GM12878 (cell line): ENCODE results near the gene WDR64. TPM values are rescaled to one million over a fixed set of nuclear protein-coding genes. Genes with fewer than 3 reads are reported as not detected.
"Not testable (repeated sequence)": the region's sequence is repeated elsewhere in the genome, so short reads cannot be mapped to it uniquely, and the experiment has no call there.

Source experiments
- ATAC-seq: fragments of 200-7000 bp; cut with Tn5 transposase; 3 replicates; pipeline ENCODE4 v1.9.1; 2020; ENCODE audit warnings: mild to moderate bottlenecking, moderate library complexity
- BruUV-seq: library from RNA; stranded (reverse); fragments of 400-500 nt; replicated peaks from 2 replicates; lab custom pipeline; 2021; lab: Mats Ljungman, UMichigan
- CTCF ChIA-PET: fragments of 300-600 bp; sonication (Branson Sonifier 250); formaldehyde crosslinking; extraction: SDS; loops from one replicate; lab custom pipeline; 2021; ENCODE audit warnings: inconsistent platforms; lab: Yijun Ruan, JAX
- POLR2A ChIA-PET: fragments of 350-600 bp; formaldehyde crosslinking; extraction: SDS; loops from one replicate; lab custom pipeline; 2021; ENCODE audit warnings: inconsistent platforms; lab: Charles Lee
- RAD21 ChIA-PET: fragments of 300-600 bp; sonication (Branson Sonifier 250); formaldehyde crosslinking; loops from one replicate; lab custom pipeline; 2023; ENCODE audit warnings: antibody characterized with exemption; ENCODE audit not compliant: unreplicated experiment; lab: Charles Lee
- SMC1A ChIA-PET: fragments of 300-600 bp; sonication (Branson Sonifier 250); formaldehyde crosslinking; loops from one replicate; lab custom pipeline; 2023; ENCODE audit not compliant: unreplicated experiment, uncharacterized antibody; lab: Charles Lee
- DNase-seq: peaks from one replicate; pipeline ENCODE4 v3.0.0-alpha.2; 2011; ENCODE audit warnings: low read depth, low spot score
- FAIRE-seq: peaks from 3 replicates; lab custom pipeline; 2011; peaks lifted over from hg19 to GRCh38; lab: Jason Lieb, UNC
- H2AFZ ChIP-seq: 2 replicates; pipeline ENCODE4 v1.6.0; 2011; ENCODE audit warnings: low read depth, low read length, control low read depth; ENCODE audit not compliant: control insufficient read depth
- H3K27ac ChIP-seq: 2 replicates; pipeline ENCODE4 v1.5.1; 2011; ENCODE audit warnings: control low read depth; ENCODE audit not compliant: control insufficient read depth, insufficient read depth
- H3K27me3 ChIP-seq, 2 experiments: replicated peaks in 1 of 2; 2 replicates each; pipeline versions ENCODE4 v1.6.0 to v1.6.1; 2011; ENCODE audit warnings: low read length in 1 of 2; ENCODE audit not compliant: control insufficient read depth in 2 of 2, insufficient read depth in 2 of 2
- H3K36me3 ChIP-seq, 2 experiments: 2 replicates each; pipeline ENCODE4 v1.5.1; 2011; ENCODE audit warnings: low read length in 1 of 2; ENCODE audit not compliant: control insufficient read depth in 2 of 2, insufficient read depth in 2 of 2
- H3K4me1 ChIP-seq: 2 replicates; pipeline ENCODE4 v1.6.1; 2011; ENCODE audit warnings: mild to moderate bottlenecking, low read length, moderate library complexity, mixed read lengths; ENCODE audit not compliant: control insufficient read depth, insufficient read depth
- H3K4me2 ChIP-seq: 2 replicates; pipeline ENCODE4 v1.6.0; 2011; ENCODE audit warnings: control low read depth; ENCODE audit not compliant: control insufficient read depth, insufficient read depth
- H3K4me3 ChIP-seq: fragments of 200-600 bp; sonication (generic); 2 replicates; pipeline ENCODE4 v1.5.1; 2016
- H3K79me2 ChIP-seq: 2 replicates; pipeline ENCODE4 v1.6.0; 2011; ENCODE audit warnings: low read length; ENCODE audit not compliant: control insufficient read depth, insufficient read depth
- H3K9ac ChIP-seq: 2 replicates; pipeline ENCODE4 v1.8.0; 2011; ENCODE audit warnings: low read length, control low read depth, mixed read lengths; ENCODE audit not compliant: control insufficient read depth, insufficient read depth
- H3K9me3 ChIP-seq: replicated peaks from 3 replicates; pipeline ENCODE4 v1.5.1; 2011; ENCODE audit warnings: mild to moderate bottlenecking, low read length; ENCODE audit not compliant: control insufficient read depth, insufficient read depth
- H4K20me1 ChIP-seq: 2 replicates; pipeline ENCODE4 v1.6.0; 2011; ENCODE audit not compliant: control insufficient read depth, insufficient read depth
- ATF7 ChIP-seq: fragments of 450-650 bp; IDR thresholded peaks from 2 replicates; pipeline ENCODE4 v1.6.1; 2016; ENCODE audit warnings: low read depth, mild to moderate bottlenecking
- CHD1 ChIP-seq: IDR thresholded peaks from 2 replicates; pipeline ENCODE4 v1.6.1; 2012; ENCODE audit warnings: low read depth, low read length, improper control_type of control experiment
- ETV6 ChIP-seq, 2 experiments: fragments of 450-650 bp in 1 of 2; IDR thresholded peaks in 1 of 2; conservative IDR thresholded peaks in 1 of 2; 2 replicates each; pipeline ENCODE4 v1.6.1; 2014; ENCODE audit warnings: antibody characterized with exemption in 1 of 2, borderline replicate concordance in 1 of 2, low read depth in 1 of 2, mild to moderate bottlenecking in 1 of 2, moderate library complexity in 1 of 2
- GABPA ChIP-seq: IDR thresholded peaks from 2 replicates; pipeline ENCODE4 v1.6.1; 2014; ENCODE audit warnings: antibody characterized with exemption, low read depth, mild to moderate bottlenecking, inconsistent platforms
- HCFC1 ChIP-seq: fragments of 150-350 bp; IDR thresholded peaks from 2 replicates; pipeline ENCODE4 v1.6.1; 2014; ENCODE audit warnings: low read length
- HSF1 ChIP-seq: fragments of 150-350 bp; IDR thresholded peaks from 2 replicates; pipeline ENCODE4 v1.6.1; 2014; ENCODE audit warnings: mild to moderate bottlenecking, low read depth, low read length
- NFYB ChIP-seq: IDR thresholded peaks from 2 replicates; pipeline ENCODE4 v1.6.1; 2011; ENCODE audit warnings: low read depth, mild to moderate bottlenecking, low read length, improper control_type of control experiment, moderate library complexity; ENCODE audit not compliant: insufficient read depth
- PAX8 ChIP-seq: fragments of 450-650 bp; IDR thresholded peaks from 2 replicates; pipeline ENCODE4 v1.6.1; 2017; ENCODE audit warnings: mild to moderate bottlenecking, moderate library complexity
- PML ChIP-seq: IDR thresholded peaks from 2 replicates; pipeline ENCODE4 v1.6.1; 2012; ENCODE audit warnings: low read length, inconsistent platforms
- POU2F2 ChIP-seq: IDR thresholded peaks from 3 replicates; pipeline ENCODE4 v1.6.1; 2011; ENCODE audit warnings: low read depth, mild to moderate bottlenecking, low read length, borderline replicate concordance
- RELA ChIP-seq: fragments of 450-650 bp; IDR thresholded peaks from 2 replicates; pipeline ENCODE4 v1.8.0; 2014; ENCODE audit warnings: borderline replicate concordance; ENCODE audit not compliant: partially characterized antibody
- SIN3A ChIP-seq: IDR thresholded peaks from 2 replicates; pipeline ENCODE4 v1.6.1; 2012; ENCODE audit warnings: low read depth, low read length, improper control_type of control experiment
- SMAD5 ChIP-seq: IDR thresholded peaks from 2 replicates; pipeline ENCODE4 v1.6.1; 2016; ENCODE audit warnings: antibody characterized with exemption, low read depth
- SPI1 ChIP-seq: IDR thresholded peaks from 2 replicates; pipeline ENCODE4 v1.6.1; 2011; ENCODE audit warnings: low read depth, mild to moderate bottlenecking, low read length, moderate library complexity, borderline replicate concordance; ENCODE audit not compliant: insufficient read depth
- ZZZ3 ChIP-seq: IDR thresholded peaks from 2 replicates; pipeline ENCODE4 v1.6.1; 2011; ENCODE audit warnings: low read depth; ENCODE audit not compliant: control insufficient read depth, insufficient read length
- WGBS: methylation state at CpG from one replicate; pipeline ENCODE4 v1.1.6; 2016; ENCODE audit warnings: low lambda C conversion rate; ENCODE audit not compliant: insufficient replicate concordance, insufficient coverage; ENCODE audit errors: missing lambda C conversion rate; 5-methylcytosine and 5-hydroxymethylcytosine counted together
- in situ Hi-C: fragments of 300-500 bp; cut with MboI; formaldehyde crosslinking; loops from 9 replicates; pipeline ENCODE4 v1.14.3; 2018; ENCODE audit warnings: mixed read lengths
- intact Hi-C: fragments of 100-400 bp; cut with micrococcal nuclease; formaldehyde crosslinking; loops from one replicate; pipeline ENCODE4 v1.14.2; 2022; ENCODE audit not compliant: unreplicated experiment
- polyA plus RNA-seq, 11 experiments: library from polyadenylated mRNA; depleted of rRNA in 4 of 11; unstranded in 6 of 11; stranded (reverse) in 5 of 11; fragments of >200 nt; fragmentation: Nextera tagmentation in 4 of 11; fragmentation: Illumina TruSeq in 1 of 11; extraction: Ambion mirVana in 4 of 11; extraction: Trizol in 1 of 11; gene quantifications; 1 replicate in 1 of 11; 2 replicates in 10 of 11; pipeline versions ENCODE4 v1.2.1 to v1.2.3, GENCODE V29; 2011 to 2016; ENCODE audit warnings: inconsistent platforms in 2 of 11, missing spikeins in 2 of 11, low read depth in 1 of 11
- total RNA-seq, 4 experiments: library from RNA; depleted of rRNA in 3 of 4; stranded (reverse); fragments of >200 nt in 3 of 4; fragmentation: Illumina TruSeq in 1 of 4; extraction: Trizol in 1 of 4; gene quantifications; 2 replicates each; pipeline versions ENCODE4 v1.2.1 to v1.2.3, GENCODE V29; 2013 to 2021
- TF ChIP-seq, protein P1 (sequence below): IDR thresholded peaks from 2 replicates; pipeline ENCODE4 v1.6.1; 2012; ENCODE audit warnings: low read depth, low read length, improper control_type of control experiment

Gene WDR64
- total and polyA plus RNA-seq, 10 of the 15 experiments (the other 5 are each of a cell fraction or from before 2014, with no cell fraction given) = 0.01 TPM; not detected in 9

GRCh38 chr1:241735493-241735926 is 83.4 kb downstream of the WDR64 start:
- H3K4me1 ChIP-seq, intact Hi-C loops, H3K27ac ChIP-seq, H4K20me1 ChIP-seq, FAIRE-seq, SMC1A ChIA-PET, POLR2A ChIA-PET, H3K4me3 ChIP-seq, BruUV-seq, H3K27me3 ChIP-seq, ATAC-seq, RAD21 ChIA-PET, DNase-seq, H3K79me2 ChIP-seq, H3K4me2 ChIP-seq, in situ Hi-C loops, H3K9ac ChIP-seq, CTCF ChIA-PET, H2AFZ ChIP-seq, H3K9me3 ChIP-seq, H3K36me3 ChIP-seq: not testable (repeated sequence)
- WGBS = 42% methylated on average over 5 of the region's 8 CpGs

GRCh38 chr1:241736387-241736786 is 84.3 kb downstream of the WDR64 start:
- H3K4me3 ChIP-seq = no peak overlapping the region
- ChIA-PET CTCF (no interaction called here), POLR2A (no interaction called here), SMC1A (interaction anchor here (1.4 kb wide), 1 partner anchor 11 kb away, joined by 3 read pairs; no protein-coding TSS in a partner anchor), RAD21 (no interaction called here)
- H3K4me2 ChIP-seq = no peak overlapping the region
- H3K27me3 ChIP-seq = no peaks in the 10 kb centered on the region
- ATAC-seq (no peak), DNase-seq (no peak), FAIRE-seq (no peak)
- H3K9ac ChIP-seq = no peak overlapping the region
- H3K36me3 ChIP-seq = no peaks in the 10 kb centered on the region
- H3K79me2 ChIP-seq = no peaks in the 10 kb centered on the region
- H3K27ac ChIP-seq = no peak overlapping the region
- no peak overlapping the region for H2AFZ ChIP-seq
- 0% methylated on average over 3 of the region's 3 CpGs for WGBS
- no peaks in the 10 kb centered on the region for H3K9me3 ChIP-seq
- intact Hi-C loops = no loop called here
- no TSS peak for BruUV-seq
- in situ Hi-C loops = no loop called here
- H4K20me1 ChIP-seq = no peaks in the 10 kb centered on the region
- TF ChIP-seq SIN3A = no peak
- TF ChIP-seq RELA = no peak
- TF ChIP-seq GABPA = no peak
- no peak for TF ChIP-seq ATF7
- no peak for TF ChIP-seq HCFC1
- no peak for TF ChIP-seq PML
- TF ChIP-seq, protein P1, sequence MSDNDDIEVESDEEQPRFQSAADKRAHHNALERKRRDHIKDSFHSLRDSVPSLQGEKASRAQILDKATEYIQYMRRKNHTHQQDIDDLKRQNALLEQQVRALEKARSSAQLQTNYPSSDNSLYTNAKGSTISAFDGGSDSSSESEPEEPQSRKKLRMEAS = no peak
- TF ChIP-seq SMAD5 = no peak
- TF ChIP-seq ETV6 (conservative IDR thresholded peaks at IDR 0.05 in 1 of 2, IDR thresholded peaks at IDR 0.05 in 1 of 2; ENCODE audit: borderline replicate concordance in 1 of 2, low read depth in 1 of 2) = no peak
- no peak for TF ChIP-seq POU2F2
- TF ChIP-seq HSF1 = no peak
- TF ChIP-seq ZZZ3 = no peak
- TF ChIP-seq SPI1 = no peak
- no peak for TF ChIP-seq PAX8
- no peak for TF ChIP-seq NFYB
- TF ChIP-seq CHD1 = no peak
- TF ChIP-seq, all 136 proteins: peak for 0
- no peaks in the 10 kb centered on the region for H3K4me1 ChIP-seq
